H1 (cell line): ENCODE data around the gene TNPO3. TPM values are rescaled to one million over a fixed set of nuclear protein-coding genes. Genes with fewer than 3 reads are reported as not detected.

Source experiments
- BCL11A ChIP-seq, 2 experiments: IDR thresholded peaks; one replicate each; pipeline ENCODE4 v1.6.1; 2011; ENCODE audit warnings: low read depth in 2 of 2, low read length in 2 of 2, mild to moderate bottlenecking in 2 of 2
- CHD2 ChIP-seq: IDR thresholded peaks from 2 replicates; pipeline ENCODE4 v1.6.1; 2012; ENCODE audit warnings: low read length, improper control_type of control experiment
- E2F6 ChIP-seq: IDR thresholded peaks from 2 replicates; pipeline ENCODE4 v1.6.1; 2012; ENCODE audit warnings: inconsistent platforms
- EGR1 ChIP-seq: IDR thresholded peaks from 2 replicates; pipeline ENCODE4 v1.6.1; 2011; ENCODE audit warnings: low read depth, low read length, borderline replicate concordance
- FOSL1 ChIP-seq: IDR thresholded peaks from 2 replicates; pipeline ENCODE4 v1.6.1; 2011; ENCODE audit warnings: mild to moderate bottlenecking, low read depth, low read length, moderate library complexity; ENCODE audit not compliant: insufficient read depth
- KDM5A ChIP-seq: fragments of 200-600 bp; IDR thresholded peaks from 2 replicates; pipeline ENCODE4 v1.7.1; 2012; ENCODE audit warnings: mild to moderate bottlenecking, low read length, inconsistent platforms, mixed read lengths
- SIN3A ChIP-seq, 2 experiments: IDR thresholded peaks in 1 of 2; conservative IDR thresholded peaks in 1 of 2; 2 replicates each; pipeline ENCODE4 v1.6.1; 2011 to 2012; ENCODE audit warnings: low read length in 2 of 2, improper control_type of control experiment in 1 of 2, low read depth in 1 of 2, mild to moderate bottlenecking in 1 of 2
- SP1 ChIP-seq: IDR thresholded peaks from 2 replicates; pipeline ENCODE4 v1.6.1; 2011; ENCODE audit warnings: low read depth, low read length
- TAF1 ChIP-seq: IDR thresholded peaks from 2 replicates; pipeline ENCODE4 v1.6.1; 2011; ENCODE audit warnings: mild to moderate bottlenecking, low read depth, low read length
- TCF12 ChIP-seq: IDR thresholded peaks from 2 replicates; pipeline ENCODE4 v1.6.1; 2011; ENCODE audit warnings: low read depth, mild to moderate bottlenecking, low read length
- YY1 ChIP-seq: IDR thresholded peaks from 2 replicates; pipeline ENCODE4 v1.6.1; 2011; ENCODE audit warnings: low read depth, mild to moderate bottlenecking, low read length
- polyA plus RNA-seq, 7 experiments: library from polyadenylated mRNA; depleted of rRNA in 3 of 7; stranded (reverse) in 5 of 7; unstranded in 2 of 7; fragments of >200 nt in 5 of 7; fragments of 200-250 nt in 2 of 7; gene quantifications; 1 replicate in 5 of 7; 2 replicates in 1 of 7; 4 replicates in 1 of 7; pipeline versions ENCODE4 v1.2.1 to v1.2.3, GENCODE V29; 2011 to 2013; ENCODE audit warnings: missing spikeins in 2 of 7, mixed read lengths in 2 of 7
- total RNA-seq: library from RNA; stranded (reverse); fragmentation: NEBNext Ultra II Directional; extraction: Animal tissue kit (Norgen Biotek cat#: 25700); gene quantifications from 2 replicates; pipeline ENCODE4 v1.2.1, GENCODE V29; 2021

Gene TNPO3
- total and polyA plus RNA-seq, 2 of the 8 experiments (the other 6 are each of a cell fraction or from before 2014, with no cell fraction given): 67.6 to 99.2 TPM

GRCh38 chr7:129054438-129055293 is at the start of gene TNPO3 (continued):
- TF ChIP-seq EGR1 (peak; percentile 82; the same call in 1 of the 2 replicates), TAF1 (peak; percentile 98), KDM5A (peak; percentile 88), TCF12 (0 out of 2 replicates have a peak, but pooled peaks have one; percentile 26), SP1 (0 out of 2 replicates have a peak, but pooled peaks have one; percentile 35), CHD2 (no peak), E2F6 (peak; percentile 47), YY1 (peak; percentile 86), BCL11A (IDR thresholded peaks at IDR 0.05; ENCODE audit: low read depth in 2 of 2, low read length in 2 of 2) (no peak), SIN3A (conservative IDR thresholded peaks at IDR 0.05 in 1 of 2, IDR thresholded peaks at IDR 0.05 in 1 of 2; ENCODE audit: low read depth in 1 of 2, low read length in 2 of 2) (peak; percentile 37 to 51), FOSL1 (no peak)
- TF ChIP-seq, all 59 proteins: peak for 25
